ENCODE results near the gene INF2. TPM values are rescaled to one million over a fixed set of nuclear protein-coding genes. Genes with fewer than 3 reads are reported as not detected.

The INF2 gene
- total and polyA plus RNA-seq, 4 donors: 13.1 to 51.6 (median 25.5) TPM

DNA sequence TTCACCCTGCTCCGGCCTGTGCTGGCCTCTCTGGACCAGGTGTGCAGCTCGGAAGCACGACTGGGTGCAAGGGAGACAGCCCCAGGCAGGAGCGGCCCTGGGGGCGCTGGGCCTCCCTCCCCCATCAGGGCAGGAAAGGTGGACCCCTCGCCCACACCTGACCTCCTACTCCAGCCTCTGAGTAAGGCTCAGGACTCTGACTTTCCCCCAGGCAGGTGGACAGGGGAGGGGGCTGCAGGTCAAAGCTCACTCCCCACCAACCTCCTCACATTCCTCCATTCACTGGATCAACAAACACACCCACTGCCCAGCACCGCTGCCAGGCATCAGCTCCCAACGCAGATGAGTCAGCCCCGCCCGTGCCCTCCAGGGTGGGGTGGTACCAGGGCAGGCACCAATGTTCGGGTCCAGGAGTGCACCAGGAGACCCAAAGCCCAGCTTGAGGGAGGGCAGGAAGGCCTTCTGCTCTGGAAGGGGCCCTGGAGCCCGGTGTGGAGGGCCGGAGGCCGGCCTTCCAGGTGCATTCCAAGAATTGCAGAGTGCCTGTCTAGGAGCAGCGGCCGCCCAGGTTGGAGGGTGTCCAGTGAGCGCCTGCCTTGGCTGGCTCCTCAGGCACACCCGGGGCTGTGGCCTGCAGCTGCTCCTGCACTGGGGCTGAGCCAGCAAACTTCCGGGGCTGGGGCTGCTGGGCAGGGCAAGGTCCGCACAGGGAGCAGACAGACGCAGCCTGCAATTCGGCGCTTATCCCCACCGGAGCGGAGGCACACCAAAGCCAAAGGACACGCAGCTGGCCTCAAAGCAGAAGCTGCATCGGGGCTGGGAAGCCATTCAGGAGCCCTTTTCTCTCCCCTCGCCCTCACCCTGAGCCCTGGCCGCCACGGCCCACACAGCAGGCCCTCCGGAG, 1.6 kb upstream of the INF2 start (continued):
- TF ChIP-seq FOXA1 (IDR thresholded peaks at IDR 0.05) (peak; percentile 17), FOXA2 (IDR thresholded peaks at IDR 0.05) (peak; percentile 48), YY1 (IDR thresholded peaks at IDR 0.05) (peak; percentile 85)
- TF ChIP-seq, protein P1, sequence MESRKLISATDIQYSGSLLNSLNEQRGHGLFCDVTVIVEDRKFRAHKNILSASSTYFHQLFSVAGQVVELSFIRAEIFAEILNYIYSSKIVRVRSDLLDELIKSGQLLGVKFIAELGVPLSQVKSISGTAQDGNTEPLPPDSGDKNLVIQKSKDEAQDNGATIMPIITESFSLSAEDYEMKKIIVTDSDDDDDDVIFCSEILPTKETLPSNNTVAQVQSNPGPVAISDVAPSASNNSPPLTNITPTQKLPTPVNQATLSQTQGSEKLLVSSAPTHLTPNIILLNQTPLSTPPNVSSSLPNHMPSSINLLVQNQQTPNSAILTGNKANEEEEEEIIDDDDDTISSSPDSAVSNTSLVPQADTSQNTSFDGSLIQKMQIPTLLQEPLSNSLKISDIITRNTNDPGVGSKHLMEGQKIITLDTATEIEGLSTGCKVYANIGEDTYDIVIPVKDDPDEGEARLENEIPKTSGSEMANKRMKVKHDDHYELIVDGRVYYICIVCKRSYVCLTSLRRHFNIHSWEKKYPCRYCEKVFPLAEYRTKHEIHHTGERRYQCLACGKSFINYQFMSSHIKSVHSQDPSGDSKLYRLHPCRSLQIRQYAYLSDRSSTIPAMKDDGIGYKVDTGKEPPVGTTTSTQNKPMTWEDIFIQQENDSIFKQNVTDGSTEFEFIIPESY (IDR thresholded peaks at IDR 0.05): no peak

DNA sequence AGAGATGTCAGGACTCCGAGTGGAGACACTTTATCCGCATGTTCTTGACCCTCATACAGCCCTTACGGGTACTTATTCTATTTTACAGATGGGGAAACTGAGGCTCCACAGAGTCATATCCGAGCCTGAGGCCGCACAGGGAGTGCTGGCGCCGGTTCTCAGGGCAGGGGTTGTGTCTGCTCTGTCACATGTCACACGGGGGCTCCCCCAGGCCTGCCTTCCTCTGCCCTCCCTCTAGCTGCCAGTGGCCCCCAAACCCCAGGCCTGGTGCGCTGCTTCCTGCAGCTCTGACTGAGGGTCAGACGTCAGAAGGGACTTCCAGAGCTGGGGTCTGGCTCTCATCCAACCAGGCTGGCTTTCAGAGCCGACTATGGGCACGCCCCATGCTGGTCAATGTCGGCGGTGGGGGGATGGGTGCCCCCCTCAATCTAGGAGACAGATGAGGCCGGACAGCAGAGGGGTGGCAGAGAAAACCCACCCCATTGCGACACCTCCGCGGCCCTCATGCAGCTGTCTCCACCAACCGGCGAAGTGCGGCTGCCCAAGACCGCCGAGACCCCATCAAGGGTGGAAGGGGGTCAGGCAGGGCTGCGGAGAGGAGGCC, 811 bp upstream of the INF2 start:
- Histone ChIP-seq H3K27ac (ENCODE audit: low read depth in 1 of 2, low read length in 2 of 2) (peak overlapping the region; percentile 94 to 97), H3K27me3 (ENCODE audit: control insufficient read depth in 4 of 4, insufficient read depth in 4 of 4, low read length in 3 of 4) (no peaks in the 10 kb centered on the region), H3K36me3 (ENCODE audit: control insufficient read depth in 4 of 4, insufficient read depth in 3 of 4, low read depth in 1 of 4, low read length in 3 of 4) (no peaks in the 10 kb centered on the region), H3K4me3 (ENCODE audit: low read depth in 1 of 3, low read length in 3 of 3) (peak overlapping the region; percentile 8 to 76 (median 16)), H3K4me1 (ENCODE audit: control insufficient read depth in 4 of 4, insufficient read depth in 4 of 4, low read length in 3 of 4) (peaks cover 24 to 60% (median 44%) of the 10 kb centered on the region in 4 donors), H3K9ac (ENCODE audit: low read depth in 1 of 2, low read length in 2 of 2) (peak overlapping the region; percentile 79 to 86), H3K9me3 (ENCODE audit: control insufficient read depth in 4 of 4, low read length in 3 of 4) (no peaks in the 10 kb centered on the region)
- WGBS: 10% methylated on average over 24 of the region's 24 CpGs
- no peak for DNase-seq (ENCODE audit: low spot score)
- TF ChIP-seq FOXA1 (IDR thresholded peaks at IDR 0.05) (no peak), HNF4G (IDR thresholded peaks at IDR 0.05) (no peak), JUND (IDR thresholded peaks at IDR 0.05) (no peak), RXRA (IDR thresholded peaks at IDR 0.05) (no peak), RAD21 (IDR thresholded peaks at IDR 0.05) (no peak), SP1 (IDR thresholded peaks at IDR 0.05) (no peak), FOXA2 (IDR thresholded peaks at IDR 0.05) (no peak), TAF1 (conservative IDR thresholded peaks at IDR 0.05) (no peak), EGR1 (IDR thresholded peaks at IDR 0.05; ENCODE audit: low read depth in 2 of 2) (no peak), NR2F2 (IDR thresholded peaks at IDR 0.05) (no peak), GABPA (IDR thresholded peaks at IDR 0.05 in 1 of 2, conservative IDR thresholded peaks at IDR 0.05 in 1 of 2) (no peak), YY1 (IDR thresholded peaks at IDR 0.05) (no peak), HNF4A (conservative IDR thresholded peaks at IDR 0.05) (no peak)
- TF ChIP-seq, protein P2, sequence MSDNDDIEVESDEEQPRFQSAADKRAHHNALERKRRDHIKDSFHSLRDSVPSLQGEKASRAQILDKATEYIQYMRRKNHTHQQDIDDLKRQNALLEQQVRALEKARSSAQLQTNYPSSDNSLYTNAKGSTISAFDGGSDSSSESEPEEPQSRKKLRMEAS (IDR thresholded peaks at IDR 0.05): no peak
- TF ChIP-seq, protein P1 (IDR thresholded peaks at IDR 0.05): no peak
- TF ChIP-seq, protein P3, sequence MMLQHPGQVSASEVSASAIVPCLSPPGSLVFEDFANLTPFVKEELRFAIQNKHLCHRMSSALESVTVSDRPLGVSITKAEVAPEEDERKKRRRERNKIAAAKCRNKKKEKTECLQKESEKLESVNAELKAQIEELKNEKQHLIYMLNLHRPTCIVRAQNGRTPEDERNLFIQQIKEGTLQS (IDR thresholded peaks at IDR 0.05): no peak
- TF ChIP-seq, protein P4, sequence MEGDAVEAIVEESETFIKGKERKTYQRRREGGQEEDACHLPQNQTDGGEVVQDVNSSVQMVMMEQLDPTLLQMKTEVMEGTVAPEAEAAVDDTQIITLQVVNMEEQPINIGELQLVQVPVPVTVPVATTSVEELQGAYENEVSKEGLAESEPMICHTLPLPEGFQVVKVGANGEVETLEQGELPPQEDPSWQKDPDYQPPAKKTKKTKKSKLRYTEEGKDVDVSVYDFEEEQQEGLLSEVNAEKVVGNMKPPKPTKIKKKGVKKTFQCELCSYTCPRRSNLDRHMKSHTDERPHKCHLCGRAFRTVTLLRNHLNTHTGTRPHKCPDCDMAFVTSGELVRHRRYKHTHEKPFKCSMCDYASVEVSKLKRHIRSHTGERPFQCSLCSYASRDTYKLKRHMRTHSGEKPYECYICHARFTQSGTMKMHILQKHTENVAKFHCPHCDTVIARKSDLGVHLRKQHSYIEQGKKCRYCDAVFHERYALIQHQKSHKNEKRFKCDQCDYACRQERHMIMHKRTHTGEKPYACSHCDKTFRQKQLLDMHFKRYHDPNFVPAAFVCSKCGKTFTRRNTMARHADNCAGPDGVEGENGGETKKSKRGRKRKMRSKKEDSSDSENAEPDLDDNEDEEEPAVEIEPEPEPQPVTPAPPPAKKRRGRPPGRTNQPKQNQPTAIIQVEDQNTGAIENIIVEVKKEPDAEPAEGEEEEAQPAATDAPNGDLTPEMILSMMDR (IDR thresholded peaks at IDR 0.05; ENCODE audit: low read depth, low read length, missing input control): no peak
- TF ChIP-seq, protein P5, sequence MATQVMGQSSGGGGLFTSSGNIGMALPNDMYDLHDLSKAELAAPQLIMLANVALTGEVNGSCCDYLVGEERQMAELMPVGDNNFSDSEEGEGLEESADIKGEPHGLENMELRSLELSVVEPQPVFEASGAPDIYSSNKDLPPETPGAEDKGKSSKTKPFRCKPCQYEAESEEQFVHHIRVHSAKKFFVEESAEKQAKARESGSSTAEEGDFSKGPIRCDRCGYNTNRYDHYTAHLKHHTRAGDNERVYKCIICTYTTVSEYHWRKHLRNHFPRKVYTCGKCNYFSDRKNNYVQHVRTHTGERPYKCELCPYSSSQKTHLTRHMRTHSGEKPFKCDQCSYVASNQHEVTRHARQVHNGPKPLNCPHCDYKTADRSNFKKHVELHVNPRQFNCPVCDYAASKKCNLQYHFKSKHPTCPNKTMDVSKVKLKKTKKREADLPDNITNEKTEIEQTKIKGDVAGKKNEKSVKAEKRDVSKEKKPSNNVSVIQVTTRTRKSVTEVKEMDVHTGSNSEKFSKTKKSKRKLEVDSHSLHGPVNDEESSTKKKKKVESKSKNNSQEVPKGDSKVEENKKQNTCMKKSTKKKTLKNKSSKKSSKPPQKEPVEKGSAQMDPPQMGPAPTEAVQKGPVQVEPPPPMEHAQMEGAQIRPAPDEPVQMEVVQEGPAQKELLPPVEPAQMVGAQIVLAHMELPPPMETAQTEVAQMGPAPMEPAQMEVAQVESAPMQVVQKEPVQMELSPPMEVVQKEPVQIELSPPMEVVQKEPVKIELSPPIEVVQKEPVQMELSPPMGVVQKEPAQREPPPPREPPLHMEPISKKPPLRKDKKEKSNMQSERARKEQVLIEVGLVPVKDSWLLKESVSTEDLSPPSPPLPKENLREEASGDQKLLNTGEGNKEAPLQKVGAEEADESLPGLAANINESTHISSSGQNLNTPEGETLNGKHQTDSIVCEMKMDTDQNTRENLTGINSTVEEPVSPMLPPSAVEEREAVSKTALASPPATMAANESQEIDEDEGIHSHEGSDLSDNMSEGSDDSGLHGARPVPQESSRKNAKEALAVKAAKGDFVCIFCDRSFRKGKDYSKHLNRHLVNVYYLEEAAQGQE (IDR thresholded peaks at IDR 0.05): no peak
